ENCODE results near the gene HSPA9.

The HSPA9 gene

DNA sequence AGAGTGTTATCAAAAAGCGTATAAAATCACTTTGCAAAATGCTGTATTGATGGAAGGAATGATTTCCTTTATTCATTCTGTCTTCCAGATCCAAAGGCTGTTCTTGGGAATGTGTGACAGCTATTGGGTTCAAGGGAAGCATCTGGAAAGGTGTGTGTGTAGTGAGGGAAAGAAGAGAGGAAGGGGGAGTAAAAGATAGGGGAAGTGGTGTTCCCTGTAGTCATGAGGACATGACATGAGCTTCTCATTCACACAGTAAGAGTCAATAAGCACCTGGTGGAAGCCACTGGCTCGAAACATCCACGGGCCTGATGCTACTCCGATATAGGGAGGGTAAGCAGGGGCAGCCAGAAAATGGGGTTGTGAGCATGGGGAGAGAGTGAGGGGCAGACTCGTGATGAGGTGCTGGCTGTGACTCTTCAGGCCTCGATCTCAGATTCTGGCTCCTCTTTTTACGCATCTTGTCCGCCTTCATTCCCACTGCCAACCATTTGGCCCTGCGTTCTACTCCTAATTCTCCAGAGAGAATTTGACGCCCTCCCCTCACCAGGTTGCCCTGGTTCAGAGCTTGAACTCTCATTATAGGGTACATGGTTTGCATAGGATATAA is 29.1 kb upstream of the HSPA9 start:
- TF ChIP-seq CEBPB (IDR thresholded peaks at IDR 0.05) (no peak), EGR1 (IDR thresholded peaks at IDR 0.05) (no peak), ZBTB7A (IDR thresholded peaks at IDR 0.05; ENCODE audit: low read depth) (no peak), NFIC (IDR thresholded peaks at IDR 0.05) (no peak), FOXM1 (IDR thresholded peaks at IDR 0.05; ENCODE audit: borderline replicate concordance, low read depth) (no peak), YY1 (IDR thresholded peaks at IDR 0.05; ENCODE audit: low read depth) (no peak), TAF1 (IDR thresholded peaks at IDR 0.05; ENCODE audit: low read depth) (no peak), TCF12 (IDR thresholded peaks at IDR 0.05; ENCODE audit: low read depth) (no peak)
- TF ChIP-seq, protein P1, sequence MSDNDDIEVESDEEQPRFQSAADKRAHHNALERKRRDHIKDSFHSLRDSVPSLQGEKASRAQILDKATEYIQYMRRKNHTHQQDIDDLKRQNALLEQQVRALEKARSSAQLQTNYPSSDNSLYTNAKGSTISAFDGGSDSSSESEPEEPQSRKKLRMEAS (IDR thresholded peaks at IDR 0.05), result no peak
- TF ChIP-seq, protein P2, sequence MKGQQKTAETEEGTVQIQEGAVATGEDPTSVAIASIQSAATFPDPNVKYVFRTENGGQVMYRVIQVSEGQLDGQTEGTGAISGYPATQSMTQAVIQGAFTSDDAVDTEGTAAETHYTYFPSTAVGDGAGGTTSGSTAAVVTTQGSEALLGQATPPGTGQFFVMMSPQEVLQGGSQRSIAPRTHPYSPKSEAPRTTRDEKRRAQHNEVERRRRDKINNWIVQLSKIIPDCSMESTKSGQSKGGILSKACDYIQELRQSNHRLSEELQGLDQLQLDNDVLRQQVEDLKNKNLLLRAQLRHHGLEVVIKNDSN (IDR thresholded peaks at IDR 0.05), result no peak
- TF ChIP-seq, protein P3, sequence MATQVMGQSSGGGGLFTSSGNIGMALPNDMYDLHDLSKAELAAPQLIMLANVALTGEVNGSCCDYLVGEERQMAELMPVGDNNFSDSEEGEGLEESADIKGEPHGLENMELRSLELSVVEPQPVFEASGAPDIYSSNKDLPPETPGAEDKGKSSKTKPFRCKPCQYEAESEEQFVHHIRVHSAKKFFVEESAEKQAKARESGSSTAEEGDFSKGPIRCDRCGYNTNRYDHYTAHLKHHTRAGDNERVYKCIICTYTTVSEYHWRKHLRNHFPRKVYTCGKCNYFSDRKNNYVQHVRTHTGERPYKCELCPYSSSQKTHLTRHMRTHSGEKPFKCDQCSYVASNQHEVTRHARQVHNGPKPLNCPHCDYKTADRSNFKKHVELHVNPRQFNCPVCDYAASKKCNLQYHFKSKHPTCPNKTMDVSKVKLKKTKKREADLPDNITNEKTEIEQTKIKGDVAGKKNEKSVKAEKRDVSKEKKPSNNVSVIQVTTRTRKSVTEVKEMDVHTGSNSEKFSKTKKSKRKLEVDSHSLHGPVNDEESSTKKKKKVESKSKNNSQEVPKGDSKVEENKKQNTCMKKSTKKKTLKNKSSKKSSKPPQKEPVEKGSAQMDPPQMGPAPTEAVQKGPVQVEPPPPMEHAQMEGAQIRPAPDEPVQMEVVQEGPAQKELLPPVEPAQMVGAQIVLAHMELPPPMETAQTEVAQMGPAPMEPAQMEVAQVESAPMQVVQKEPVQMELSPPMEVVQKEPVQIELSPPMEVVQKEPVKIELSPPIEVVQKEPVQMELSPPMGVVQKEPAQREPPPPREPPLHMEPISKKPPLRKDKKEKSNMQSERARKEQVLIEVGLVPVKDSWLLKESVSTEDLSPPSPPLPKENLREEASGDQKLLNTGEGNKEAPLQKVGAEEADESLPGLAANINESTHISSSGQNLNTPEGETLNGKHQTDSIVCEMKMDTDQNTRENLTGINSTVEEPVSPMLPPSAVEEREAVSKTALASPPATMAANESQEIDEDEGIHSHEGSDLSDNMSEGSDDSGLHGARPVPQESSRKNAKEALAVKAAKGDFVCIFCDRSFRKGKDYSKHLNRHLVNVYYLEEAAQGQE (IDR thresholded peaks at IDR 0.05; ENCODE audit: low read depth), result no peak

DNA sequence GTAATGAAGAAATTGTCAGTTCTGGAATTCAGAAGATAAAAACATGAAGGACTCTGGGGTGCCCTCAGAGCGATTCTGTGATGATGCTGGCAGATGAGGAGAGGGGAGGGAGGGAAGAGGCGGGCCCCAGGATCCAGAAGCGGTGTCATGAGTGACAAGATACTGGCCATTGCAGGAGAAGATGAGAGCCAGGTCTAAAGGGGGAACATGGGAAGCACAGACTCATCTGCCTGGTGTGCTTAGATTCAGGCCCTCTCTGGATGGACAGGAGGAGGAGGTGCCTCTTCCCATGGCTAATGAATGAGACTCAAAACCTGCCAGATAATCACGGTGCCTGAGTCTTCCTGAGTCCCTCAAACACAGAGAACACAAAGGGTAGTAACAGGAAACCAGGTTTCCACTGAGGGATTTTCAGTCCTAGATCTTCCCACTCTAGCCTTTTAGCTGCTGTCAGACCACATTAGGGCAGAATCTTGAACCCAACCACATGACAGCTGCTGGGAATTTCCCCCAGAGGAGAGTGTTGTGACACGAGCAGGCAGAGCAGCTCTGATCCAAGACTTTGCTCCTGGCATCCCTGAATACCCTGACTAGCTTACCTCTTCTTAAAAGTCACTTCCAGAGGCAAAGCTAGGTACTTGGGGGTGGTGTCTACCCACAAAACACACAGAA is 28.2 kb upstream of the HSPA9 start:
- TF ChIP-seq YY1 (IDR thresholded peaks at IDR 0.05; ENCODE audit: low read depth), result no peak
- TF ChIP-seq, protein P1 (IDR thresholded peaks at IDR 0.05), result no peak
- TF ChIP-seq, protein P2 (IDR thresholded peaks at IDR 0.05), result no peak
- TF ChIP-seq TAF1 (IDR thresholded peaks at IDR 0.05; ENCODE audit: low read depth), result no peak
- no peak for TF ChIP-seq CEBPB (IDR thresholded peaks at IDR 0.05)
- no peak for TF ChIP-seq ZBTB7A (IDR thresholded peaks at IDR 0.05; ENCODE audit: low read depth)
- no peak for TF ChIP-seq NFIC (IDR thresholded peaks at IDR 0.05)
- TF ChIP-seq, protein P3 (IDR thresholded peaks at IDR 0.05; ENCODE audit: low read depth), result no peak
- TF ChIP-seq CREB1 (IDR thresholded peaks at IDR 0.05; ENCODE audit: low read depth), result no peak
- no peak for TF ChIP-seq FOXM1 (IDR thresholded peaks at IDR 0.05; ENCODE audit: borderline replicate concordance, low read depth)
- no peak for TF ChIP-seq EGR1 (IDR thresholded peaks at IDR 0.05)
- no peak for TF ChIP-seq RAD21 (IDR thresholded peaks at IDR 0.05; ENCODE audit: low read depth)
- no peak for TF ChIP-seq EP300 (IDR thresholded peaks at IDR 0.05; ENCODE audit: borderline replicate concordance)
- TF ChIP-seq TCF12 (IDR thresholded peaks at IDR 0.05; ENCODE audit: low read depth), result no peak
- no peak for TF ChIP-seq TEAD4 (IDR thresholded peaks at IDR 0.05)

DNA sequence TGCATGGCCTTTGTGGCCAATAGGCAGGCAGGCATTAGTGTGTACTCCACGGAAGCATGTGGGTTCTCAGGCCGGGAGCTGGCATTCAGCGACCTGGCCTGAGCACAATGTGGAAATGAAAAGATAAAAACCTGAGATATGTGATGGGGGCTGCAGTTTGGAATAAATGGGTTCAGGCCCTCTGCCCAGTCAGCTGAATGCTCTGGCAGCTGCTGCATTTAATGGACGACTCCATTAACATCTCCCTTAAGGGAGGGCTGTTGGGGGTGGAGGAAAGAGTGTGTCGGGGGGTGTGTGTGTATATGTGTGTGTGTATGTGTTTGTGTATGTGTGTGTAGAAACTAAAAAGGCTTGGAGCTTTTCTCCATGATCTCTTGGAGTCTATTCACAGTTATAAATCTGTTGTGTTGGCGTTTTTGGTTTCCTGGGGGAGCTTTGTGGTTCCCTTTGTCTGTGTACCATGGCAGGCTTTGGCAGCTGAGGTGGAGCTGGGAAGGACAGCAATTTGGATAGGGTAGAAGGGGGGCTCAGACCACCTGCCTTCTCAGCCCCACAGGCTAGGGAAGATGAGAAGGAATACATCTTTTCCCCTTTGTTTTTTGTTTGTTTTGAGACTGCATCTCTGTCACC is 27.3 kb upstream of the HSPA9 start:
- TF ChIP-seq NFIC (IDR thresholded peaks at IDR 0.05) (no peak), TCF12 (IDR thresholded peaks at IDR 0.05; ENCODE audit: low read depth) (no peak), RAD21 (IDR thresholded peaks at IDR 0.05; ENCODE audit: low read depth) (no peak), YY1 (IDR thresholded peaks at IDR 0.05; ENCODE audit: low read depth) (no peak), FOXM1 (IDR thresholded peaks at IDR 0.05; ENCODE audit: borderline replicate concordance, low read depth) (no peak), ZBTB7A (IDR thresholded peaks at IDR 0.05; ENCODE audit: low read depth) (no peak), EP300 (IDR thresholded peaks at IDR 0.05; ENCODE audit: borderline replicate concordance) (no peak), EGR1 (IDR thresholded peaks at IDR 0.05) (no peak), TAF1 (IDR thresholded peaks at IDR 0.05; ENCODE audit: low read depth) (no peak), CEBPB (IDR thresholded peaks at IDR 0.05) (no peak), CREB1 (IDR thresholded peaks at IDR 0.05; ENCODE audit: low read depth) (no peak)
- TF ChIP-seq, protein P2 (IDR thresholded peaks at IDR 0.05), result no peak

DNA sequence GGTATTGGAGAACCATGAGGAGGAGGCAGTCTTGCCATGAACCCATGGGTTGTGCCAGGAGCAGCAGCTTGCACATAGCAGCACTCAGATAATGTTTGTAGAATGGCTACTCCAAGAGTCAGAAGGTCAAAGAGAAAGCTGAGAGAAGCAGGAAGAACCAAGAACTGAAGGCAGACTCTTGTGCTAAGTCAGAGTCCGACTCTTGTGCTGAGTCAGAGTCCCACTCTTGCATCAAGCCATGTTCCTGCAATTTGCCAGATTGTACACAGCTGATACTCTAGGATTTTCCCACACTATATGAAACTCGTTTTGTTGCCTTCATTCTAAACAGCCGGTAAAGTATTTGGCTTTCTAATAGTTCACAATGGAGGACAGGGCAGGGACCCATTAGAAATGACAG is 26.2 kb upstream of the HSPA9 start:
- TF ChIP-seq, protein P1 (IDR thresholded peaks at IDR 0.05), result no peak
- no peak for TF ChIP-seq TAF1 (IDR thresholded peaks at IDR 0.05; ENCODE audit: low read depth)
- TF ChIP-seq ZBTB7A (IDR thresholded peaks at IDR 0.05; ENCODE audit: low read depth), result no peak
- no peak for TF ChIP-seq YY1 (IDR thresholded peaks at IDR 0.05; ENCODE audit: low read depth)
- no peak for TF ChIP-seq NFIC (IDR thresholded peaks at IDR 0.05)
- TF ChIP-seq CREB1 (IDR thresholded peaks at IDR 0.05; ENCODE audit: low read depth), result no peak
- no peak for TF ChIP-seq RAD21 (IDR thresholded peaks at IDR 0.05; ENCODE audit: low read depth)
- TF ChIP-seq, protein P2 (IDR thresholded peaks at IDR 0.05), result no peak
- no peak for TF ChIP-seq EGR1 (IDR thresholded peaks at IDR 0.05)
- no peak for TF ChIP-seq EP300 (IDR thresholded peaks at IDR 0.05; ENCODE audit: borderline replicate concordance)
- no peak for TF ChIP-seq TCF12 (IDR thresholded peaks at IDR 0.05; ENCODE audit: low read depth)
- no peak for TF ChIP-seq TEAD4 (IDR thresholded peaks at IDR 0.05)
- no peak for TF ChIP-seq FOXM1 (IDR thresholded peaks at IDR 0.05; ENCODE audit: borderline replicate concordance, low read depth)
- TF ChIP-seq, protein P3 (IDR thresholded peaks at IDR 0.05; ENCODE audit: low read depth), result no peak
- TF ChIP-seq CEBPB (IDR thresholded peaks at IDR 0.05), result no peak

Data from Ishikawa (cell line).